ENCODE measurements around the gene NOP14. TPM values are rescaled to one million over a fixed set of nuclear protein-coding genes. Genes with fewer than 3 reads are reported as not detected.

The NOP14 gene
- total RNA-seq, 6 donors from 2014 or later, result 17.2 to 30.4 (median 22.4) TPM

GRCh38 chr4:2909583-2909982 is 53.6 kb downstream of the NOP14 start:
- H3K9me3 ChIP-seq, result no peaks in the 10 kb centered on the region
- peaks cover 21 to 98% (median 86%) of the 10 kb centered on the region in 4 donors for H3K36me3 ChIP-seq
- no peak overlapping the region for H3K4me3 ChIP-seq
- no peak for ATAC-seq (ENCODE audit: low FRiP score in 2 of 2)
- no peaks in the 10 kb centered on the region for H3K27me3 ChIP-seq
- 74 to 82% methylated on average over 8 of the region's 8 CpGs for WGBS, 2 donors
- DNase-seq, result no peak
- no peak overlapping the region for H3K27ac ChIP-seq
- peaks cover 2 to 19% (median 6%) of the 10 kb centered on the region in 4 donors for H3K4me1 ChIP-seq
- no peak for TF ChIP-seq POLR2AphosphoS5 (IDR thresholded peaks at IDR 0.05)
- TF ChIP-seq CTCF (IDR thresholded peaks at IDR 0.05), result no peak
- no peak for TF ChIP-seq POLR2A (IDR thresholded peaks at IDR 0.05)
- no peak for TF ChIP-seq EP300 (IDR thresholded peaks at IDR 0.05)

GRCh38 chr4:2908686-2909085 is 54.5 kb downstream of the NOP14 start:
- Histone ChIP-seq H3K4me3 (no peak overlapping the region), H3K9me3 (no peaks in the 10 kb centered on the region), H3K4me1 (peaks cover 2 to 10% (median 6%) of the 10 kb centered on the region in 4 donors), H3K27me3 (no peaks in the 10 kb centered on the region), H3K36me3 (peaks cover 24 to 99% (median 85%) of the 10 kb centered on the region in 4 donors), H3K27ac (peak overlapping the region in 1 of 4 donors; percentile 34)
- 80 to 92% methylated on average over 6 to 7 of the region's 7 CpGs for WGBS, 2 donors
- TF ChIP-seq POLR2AphosphoS5 (IDR thresholded peaks at IDR 0.05) (no peak), CTCF (IDR thresholded peaks at IDR 0.05) (no peak), EP300 (IDR thresholded peaks at IDR 0.05) (no peak), POLR2A (IDR thresholded peaks at IDR 0.05) (no peak)
- DNase-seq (no peak), ATAC-seq (ENCODE audit: low FRiP score in 2 of 2) (no peak)

- Histone ChIP-seq H3K4me3 (no peak overlapping the region), H3K27me3 (no peaks in the 10 kb centered on the region), H3K27ac (peak overlapping the region in 1 of 4 donors; percentile 23), H3K9me3 (no peaks in the 10 kb centered on the region), H3K36me3 (peaks cover 24 to 99% (median 87%) of the 10 kb centered on the region in 4 donors), H3K4me1 (peaks cover under 1 to 6% (median 4%) of the 10 kb centered on the region in 4 donors)
- 69 to 75% methylated on average over 9 to 11 of the region's 11 CpGs for WGBS, 2 donors
- TF ChIP-seq POLR2AphosphoS5 (IDR thresholded peaks at IDR 0.05), result no peak
- TF ChIP-seq POLR2A (IDR thresholded peaks at IDR 0.05), result no peak
- TF ChIP-seq CTCF (IDR thresholded peaks at IDR 0.05), result no peak
- TF ChIP-seq EP300 (IDR thresholded peaks at IDR 0.05), result no peak
- DNase-seq, result peak in 1 of 2 donors; percentile 54
- ATAC-seq (ENCODE audit: low FRiP score in 2 of 2), result peak in 1 of 2 donors; percentile 24
Observed at GRCh38 chr4:2907706-2908293, 55.4 kb downstream of the NOP14 start.

GRCh38 chr4:2907226-2907625 is 56.0 kb downstream of the NOP14 start:
- H3K4me3 ChIP-seq, result no peak overlapping the region
- peaks cover 0 to 6% (median 4%) of the 10 kb centered on the region in 4 donors for H3K4me1 ChIP-seq
- 83 to 100% methylated on average over 3 to 4 of the region's 4 CpGs for WGBS, 2 donors
- DNase-seq, result no peak
- TF ChIP-seq POLR2AphosphoS5 (IDR thresholded peaks at IDR 0.05), result no peak
- TF ChIP-seq EP300 (IDR thresholded peaks at IDR 0.05), result no peak
- TF ChIP-seq POLR2A (IDR thresholded peaks at IDR 0.05), result no peak
- no peak for TF ChIP-seq CTCF (IDR thresholded peaks at IDR 0.05)
- ATAC-seq (ENCODE audit: low FRiP score in 2 of 2), result no peak
- H3K36me3 ChIP-seq, result peaks cover 24 to 99% (median 87%) of the 10 kb centered on the region in 4 donors
- H3K27me3 ChIP-seq, result no peaks in the 10 kb centered on the region
- no peaks in the 10 kb centered on the region for H3K9me3 ChIP-seq
- H3K27ac ChIP-seq, result no peak overlapping the region

GRCh38 chr4:2906218-2906617 is 57.0 kb downstream of the NOP14 start:
- Histone ChIP-seq H3K4me3 (no peak overlapping the region), H3K27me3 (no peaks in the 10 kb centered on the region), H3K9me3 (no peaks in the 10 kb centered on the region), H3K4me1 (peaks cover 0 to 6% (median 4%) of the 10 kb centered on the region in 4 donors), H3K36me3 (peaks cover 24 to 99% (median 81%) of the 10 kb centered on the region in 4 donors), H3K27ac (peak overlapping the region in 1 of 4 donors; percentile 50)
- no peak for DNase-seq
- 61% methylated on average over 8 of the region's 8 CpGs for WGBS, 2 donors
- TF ChIP-seq CTCF (IDR thresholded peaks at IDR 0.05), result no peak
- TF ChIP-seq POLR2AphosphoS5 (IDR thresholded peaks at IDR 0.05), result no peak
- no peak for TF ChIP-seq POLR2A (IDR thresholded peaks at IDR 0.05)
- TF ChIP-seq EP300 (IDR thresholded peaks at IDR 0.05), result no peak
- no peak for ATAC-seq (ENCODE audit: low FRiP score in 2 of 2)

Measured in upper lobe of left lung (tissue), 6 donors.